Cardiac ventricle fibroblast (primary cell): ENCODE measurements around the gene UQCR10. TPM values are rescaled to one million over a fixed set of nuclear protein-coding genes. Genes with fewer than 3 reads are reported as not detected.

Experiments
- total RNA-seq: library from RNA; depleted of rRNA; stranded (reverse); fragments of >200 nt; gene quantifications from 2 replicates; pipeline ENCODE4 v1.2.3, GENCODE V29; 2015

UQCR10 gene
- 67.0 and 78.5 TPM in 2 replicates for total RNA-seq

GRCh38 chr22:29767171-29768051 lies at the start of gene UQCR10:
Gene UQCR10 (plus strand): TSS chr22:29767369. CDS start chr22:29767399, 30 bp downstream.

GRCh38 chr22:29719899-29720645 lies 47.1 kb upstream of the UQCR10 start, which contains the start of gene CABP7:
Gene CABP7 (plus strand): TSS chr22:29720003. CDS start chr22:29720425, 422 bp downstream.

GRCh38 chr22:29766632-29767170 lies 468 bp upstream of the UQCR10 start, which contains the start of gene ZMAT5:
Gene ZMAT5 (minus strand): TSS chr22:29767007. CDS start chr22:29748544, 18,463 bp downstream.

Other genes starting within 250 kb of the UQCR10 start
- gene THOC5, start 213.6 kb upstream of the UQCR10 start, total RNA-seq: 21.8 and 25.4 TPM in 2 replicates
- 23.0 and 23.5 TPM in 2 replicates for gene NIPSNAP1, start 186.3 kb upstream of the UQCR10 start, total RNA-seq
- gene NF2, start 163.7 kb upstream of the UQCR10 start, total RNA-seq: 32.4 and 34.7 TPM in 2 replicates
- not detected in 2 replicates for gene CABP7, start 47.4 kb upstream of the UQCR10 start, total RNA-seq
- 18.2 and 21.6 TPM in 2 replicates for gene ZMAT5, start 362 bp upstream of the UQCR10 start, total RNA-seq
- 29.8 and 34.7 TPM in 2 replicates for gene ASCC2, start 70.9 kb downstream of the UQCR10 start, total RNA-seq
- gene MTMR3, start 115.8 kb downstream of the UQCR10 start, total RNA-seq: 16.4 and 26.7 TPM in 2 replicates